H1 (cell line): ENCODE data around the gene GJB1. TPM values are rescaled to one million over a fixed set of nuclear protein-coding genes. Genes with fewer than 3 reads are reported as not detected.

ENCODE experiments used
- PHF8 ChIP-seq: fragments of 200-600 bp; sonication (generic); conservative IDR thresholded peaks from 2 replicates; pipeline ENCODE4 v1.7.1; 2012; ENCODE audit warnings: low read depth, mild to moderate bottlenecking, inconsistent platforms, low read length, moderate library complexity
- YY1 ChIP-seq: IDR thresholded peaks from 2 replicates; pipeline ENCODE4 v1.6.1; 2011; ENCODE audit warnings: low read depth, mild to moderate bottlenecking, low read length
- polyA plus RNA-seq, 7 experiments: library from polyadenylated mRNA; depleted of rRNA in 3 of 7; stranded (reverse) in 5 of 7; unstranded in 2 of 7; fragments of >200 nt in 5 of 7; fragments of 200-250 nt in 2 of 7; gene quantifications; 1 replicate in 5 of 7; 2 replicates in 1 of 7; 4 replicates in 1 of 7; pipeline versions ENCODE4 v1.2.1 to v1.2.3, GENCODE V29; 2011 to 2013; ENCODE audit warnings: missing spikeins in 2 of 7, mixed read lengths in 2 of 7
- total RNA-seq: library from RNA; stranded (reverse); fragmentation: NEBNext Ultra II Directional; extraction: Animal tissue kit (Norgen Biotek cat#: 25700); gene quantifications from 2 replicates; pipeline ENCODE4 v1.2.1, GENCODE V29; 2021

The GJB1 gene
- total and polyA plus RNA-seq, 2 of the 8 experiments (the other 6 are each of a cell fraction or from before 2014, with no cell fraction given) = 0.14 TPM; not detected in 1

GRCh38 chrX:71177327-71177726 lies 45.7 kb upstream of the GJB1 start (continued):
- TF ChIP-seq PHF8 (no peak), YY1 (no peak)
